ENCODE data around the gene FRMD3.

DNA sequence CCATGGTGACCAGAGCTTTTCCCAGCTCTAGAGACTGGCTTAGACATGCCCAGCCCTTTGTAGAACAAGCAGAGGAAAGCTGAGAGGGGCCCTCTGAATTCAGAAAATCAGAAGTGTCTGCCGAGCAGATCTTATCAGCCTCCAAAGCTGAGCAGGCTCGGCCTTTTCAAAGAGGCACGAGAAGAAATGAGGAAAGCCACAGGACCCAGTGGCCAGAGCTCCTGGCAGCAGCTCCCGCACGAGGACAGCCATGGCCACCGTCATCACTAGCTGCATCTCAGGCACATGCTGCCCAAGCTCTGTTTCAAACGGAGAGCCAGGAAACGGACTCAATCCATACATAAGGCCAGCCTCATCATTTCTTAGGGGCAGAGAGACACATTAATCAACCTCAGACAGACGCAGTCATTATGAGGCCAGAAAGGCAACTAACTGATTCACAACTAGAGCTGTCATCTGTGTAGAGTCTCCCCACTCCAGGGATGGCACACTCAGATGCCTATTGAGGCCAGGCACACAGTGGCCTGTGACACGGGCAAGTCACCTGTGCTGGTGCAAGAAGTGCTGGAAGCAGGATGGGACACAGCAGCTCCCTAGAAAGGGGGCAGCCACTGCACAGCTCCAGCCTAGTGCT lies 194.7 kb downstream of the FRMD3 start:
- TF ChIP-seq EP300 (conservative IDR thresholded peaks at IDR 0.05; ENCODE audit: poor library complexity, severe bottlenecking) = no peak
- TF ChIP-seq CTCF (IDR thresholded peaks at IDR 0.05; ENCODE audit: poor library complexity, severe bottlenecking) = no peak
- TF ChIP-seq REST (IDR thresholded peaks at IDR 0.05; ENCODE audit: borderline replicate concordance) = no peak
- no peak for TF ChIP-seq POLR2AphosphoS5 (IDR thresholded peaks at IDR 0.05)
- no peak for TF ChIP-seq RAD21 (conservative IDR thresholded peaks at IDR 0.05)
- TF ChIP-seq MXI1 (conservative IDR thresholded peaks at IDR 0.05; ENCODE audit: poor library complexity, severe bottlenecking) = no peak
- TF ChIP-seq TAF1 (IDR thresholded peaks at IDR 0.05; ENCODE audit: low read depth) = no peak
- no peak for TF ChIP-seq EZH2 (IDR thresholded peaks at IDR 0.05; ENCODE audit: borderline replicate concordance, insufficient read depth, low read length, poor library complexity, severe bottlenecking)

Data from neural cell (in vitro differentiated cells).